GM15510 (cell line): ENCODE data around the gene ANKRD2.

Experiments
- POLR2A ChIP-seq: IDR thresholded peaks from 3 replicates; pipeline ENCODE4 v1.6.1; 2011; ENCODE audit warnings: borderline replicate concordance; ENCODE audit not compliant: insufficient read length; ENCODE audit errors: extremely low read depth

ANKRD2 gene

GRCh38 chr10:97601268-97602215, 29.0 kb downstream of the ANKRD2 start:
- no peak for TF ChIP-seq POLR2A

- TF ChIP-seq POLR2A = no peak
Measured at GRCh38 chr10:97607095-97607636, 34.6 kb downstream of the ANKRD2 start.

- no peak for TF ChIP-seq POLR2A
Measured at GRCh38 chr10:97608991-97609561, 36.5 kb downstream of the ANKRD2 start.

GRCh38 chr10:97611473-97611872, 38.9 kb downstream of the ANKRD2 start:
- no peak for TF ChIP-seq POLR2A

- no peak for TF ChIP-seq POLR2A
Measured at GRCh38 chr10:97612386-97612785, 39.8 kb downstream of the ANKRD2 start.

- TF ChIP-seq POLR2A = no peak
Measured at GRCh38 chr10:97618285-97618684, 45.7 kb downstream of the ANKRD2 start.

- TF ChIP-seq POLR2A = no peak
Measured at GRCh38 chr10:97618733-97619132, 46.2 kb downstream of the ANKRD2 start.

GRCh38 chr10:97623277-97623676, 50.7 kb downstream of the ANKRD2 start:
- TF ChIP-seq POLR2A = no peak

- no peak for TF ChIP-seq POLR2A
Measured at GRCh38 chr10:97627731-97628130, 55.2 kb downstream of the ANKRD2 start.

GRCh38 chr10:97628228-97628627, 55.6 kb downstream of the ANKRD2 start:
- TF ChIP-seq POLR2A = no peak

- TF ChIP-seq POLR2A = no peak
Measured at GRCh38 chr10:97629289-97629688, 56.7 kb downstream of the ANKRD2 start.

- TF ChIP-seq POLR2A = no peak
Measured at GRCh38 chr10:97631098-97631497, 58.5 kb downstream of the ANKRD2 start.

- TF ChIP-seq POLR2A = peak; percentile 52
Measured at GRCh38 chr10:97632949-97633884, 60.6 kb downstream of the ANKRD2 start, which contains the start of gene MORN4. TSS of gene MORN4 (minus strand) at chr10:97633500. CDS start at chr10:97619653, 13,847 bp downstream.
